T-helper 17 cell (primary cell): ENCODE data around the gene ABAT. TPM values are rescaled to one million over a fixed set of nuclear protein-coding genes. Genes with fewer than 3 reads are reported as not detected.
"Not testable (repeated sequence)": the region's sequence is repeated elsewhere in the genome, so short reads cannot be mapped to it uniquely, and the experiment has no call there.

Experiments used
- ATAC-seq: fragments of 150-1000 bp; cut with Tn5 transposase; 2 replicates; pipeline ENCODE4 v1.10.0; 2021; ENCODE audit warnings: mild to moderate bottlenecking, moderate library complexity
- DNase-seq, 3 donors: peaks; one replicate each; pipeline versions ENCODE4 v3.0.0 to v3.0.0-alpha.2; 2020 to 2021
- H3K9me3 ChIP-seq: one replicate; pipeline ENCODE4 v1.7.0; 2013; ENCODE audit warnings: low read length, mild to moderate bottlenecking; ENCODE audit not compliant: control insufficient read depth, poor library complexity, severe bottlenecking
- H3K27ac Mint-ChIP-seq: one replicate; pipeline ENCODE4 v1.8.0; 2022; ENCODE audit warnings: mild to moderate bottlenecking, moderate library complexity, mixed read lengths
- H3K27me3 Mint-ChIP-seq: one replicate; pipeline ENCODE4 v1.8.0; 2022; ENCODE audit warnings: mixed read lengths
- H3K36me3 Mint-ChIP-seq: one replicate; pipeline ENCODE4 v1.8.0; 2022; ENCODE audit warnings: low read depth, mixed read lengths
- H3K4me1 Mint-ChIP-seq: one replicate; pipeline ENCODE4 v1.8.0; 2022; ENCODE audit warnings: mild to moderate bottlenecking, mixed read lengths
- H3K4me3 Mint-ChIP-seq: one replicate; pipeline ENCODE4 v1.8.0; 2022; ENCODE audit warnings: mild to moderate bottlenecking, moderate library complexity, mixed read lengths
- total RNA-seq, 4 donors: library from RNA in 2 of 4; stranded (reverse) in 2 of 4; gene quantifications; one replicate each; pipeline ENCODE4 v1.2.3 and lab custom pipeline; 2022 to 2026

Gene ABAT
- total RNA-seq, 2 donors from 2014 or later, result 8.7 to 9.5 TPM

- H3K27ac Mint-ChIP-seq, result no peak overlapping the region
- H3K4me1 Mint-ChIP-seq, result peaks cover 3% of the 10 kb centered on the region
- ATAC-seq (no peak), DNase-seq (no peak)
- H3K4me3 Mint-ChIP-seq, result no peak overlapping the region
- no peaks in the 10 kb centered on the region for H3K9me3 ChIP-seq
- no peaks in the 10 kb centered on the region for H3K27me3 Mint-ChIP-seq
- H3K36me3 Mint-ChIP-seq, result peaks cover 5% of the 10 kb centered on the region
Observed at GRCh38 chr16:8704098-8704497, 29.7 kb downstream of the ABAT start.

- not testable (repeated sequence) for ATAC-seq, DNase-seq, H3K4me3 Mint-ChIP-seq, H3K27ac Mint-ChIP-seq, H3K36me3 Mint-ChIP-seq, H3K27me3 Mint-ChIP-seq, H3K4me1 Mint-ChIP-seq, H3K9me3 ChIP-seq
Observed at GRCh38 chr16:8705100-8705822, 30.8 kb downstream of the ABAT start.

- no peak overlapping the region for H3K4me3 Mint-ChIP-seq
- H3K36me3 Mint-ChIP-seq, result peaks cover 4% of the 10 kb centered on the region
- ATAC-seq, result no peak
- no peak for DNase-seq
- no peaks in the 10 kb centered on the region for H3K9me3 ChIP-seq
- no peaks in the 10 kb centered on the region for H3K27me3 Mint-ChIP-seq
- H3K4me1 Mint-ChIP-seq, result peaks cover 5% of the 10 kb centered on the region
- H3K27ac Mint-ChIP-seq, result no peak overlapping the region
Observed at GRCh38 chr16:8708536-8708935, 34.1 kb downstream of the ABAT start.

GRCh38 chr16:8712589-8713361, 38.4 kb downstream of the ABAT start:
- Mint-ChIP-seq H3K4me3 (no peak overlapping the region), H3K4me1 (peaks cover 3% of the 10 kb centered on the region), H3K36me3 (peaks cover 4% of the 10 kb centered on the region), H3K27ac (no peak overlapping the region), H3K27me3 (no peaks in the 10 kb centered on the region)
- ATAC-seq (no peak), DNase-seq (no peak)
- H3K9me3 ChIP-seq, result no peaks in the 10 kb centered on the region

GRCh38 chr16:8713635-8714172, 39.3 kb downstream of the ABAT start:
- DNase-seq, result no peak
- H3K27ac Mint-ChIP-seq, result no peak overlapping the region
- no peak for ATAC-seq
- no peak overlapping the region for H3K4me3 Mint-ChIP-seq
- no peaks in the 10 kb centered on the region for H3K27me3 Mint-ChIP-seq
- H3K4me1 Mint-ChIP-seq, result peaks cover 3% of the 10 kb centered on the region
- peaks cover 4% of the 10 kb centered on the region for H3K36me3 Mint-ChIP-seq
- H3K9me3 ChIP-seq, result no peaks in the 10 kb centered on the region

- ATAC-seq, result no peak
- H3K4me1 Mint-ChIP-seq, result peaks cover 3% of the 10 kb centered on the region
- H3K27ac Mint-ChIP-seq, result no peak overlapping the region
- no peaks in the 10 kb centered on the region for H3K27me3 Mint-ChIP-seq
- H3K4me3 Mint-ChIP-seq, result no peak overlapping the region
- H3K36me3 Mint-ChIP-seq, result peaks cover 4% of the 10 kb centered on the region
- no peak for DNase-seq
- no peaks in the 10 kb centered on the region for H3K9me3 ChIP-seq
Observed at GRCh38 chr16:8714174-8714573, 39.8 kb downstream of the ABAT start.

- Mint-ChIP-seq H3K27me3 (no peaks in the 10 kb centered on the region), H3K4me1 (peaks cover 3% of the 10 kb centered on the region), H3K36me3 (peaks cover 2% of the 10 kb centered on the region), H3K27ac (no peak overlapping the region), H3K4me3 (no peak overlapping the region)
- H3K9me3 ChIP-seq, result no peaks in the 10 kb centered on the region
- DNase-seq (no peak), ATAC-seq (no peak)
Observed at GRCh38 chr16:8714807-8715206, 40.4 kb downstream of the ABAT start.

- Mint-ChIP-seq H3K4me1 (peaks cover 3% of the 10 kb centered on the region), H3K27ac (no peak overlapping the region)
Observed at GRCh38 chr16:8716052-8716451, 41.6 kb downstream of the ABAT start.

GRCh38 chr16:8716592-8716991, 42.2 kb downstream of the ABAT start:
- no peaks in the 10 kb centered on the region for H3K9me3 ChIP-seq
- Mint-ChIP-seq H3K36me3 (peaks cover 2% of the 10 kb centered on the region), H3K4me1 (peaks cover 3% of the 10 kb centered on the region), H3K27me3 (no peaks in the 10 kb centered on the region), H3K4me3 (no peak overlapping the region), H3K27ac (no peak overlapping the region)
- no peak for DNase-seq
- ATAC-seq, result no peak

More at GRCh38 chr16:8716052-8716451, 41.6 kb downstream of the ABAT start:
- H3K9me3 ChIP-seq, result no peaks in the 10 kb centered on the region
- H3K4me3 Mint-ChIP-seq, result no peak overlapping the region
- ATAC-seq (no peak), DNase-seq (no peak)
- peaks cover 2% of the 10 kb centered on the region for H3K36me3 Mint-ChIP-seq
- H3K27me3 Mint-ChIP-seq, result no peaks in the 10 kb centered on the region

GRCh38 chr16:8717469-8717868, 43.1 kb downstream of the ABAT start:
- Mint-ChIP-seq H3K36me3 (peaks cover 2% of the 10 kb centered on the region), H3K27ac (no peak overlapping the region), H3K4me1 (peaks cover 3% of the 10 kb centered on the region), H3K27me3 (no peaks in the 10 kb centered on the region), H3K4me3 (no peak overlapping the region)
- H3K9me3 ChIP-seq, result no peaks in the 10 kb centered on the region
- DNase-seq, result no peak
- no peak for ATAC-seq

GRCh38 chr16:8717892-8718415, 43.5 kb downstream of the ABAT start:
- Mint-ChIP-seq H3K4me3 (no peak overlapping the region), H3K27me3 (no peaks in the 10 kb centered on the region), H3K4me1 (peaks cover 3% of the 10 kb centered on the region), H3K27ac (no peak overlapping the region), H3K36me3 (peaks cover 2% of the 10 kb centered on the region)
- no peak for ATAC-seq
- no peaks in the 10 kb centered on the region for H3K9me3 ChIP-seq
- DNase-seq, result no peak

GRCh38 chr16:8718851-8719680, 44.6 kb downstream of the ABAT start:
- DNase-seq (no peak), ATAC-seq (no peak)
- H3K4me3 Mint-ChIP-seq, result no peak overlapping the region
- no peaks in the 10 kb centered on the region for H3K4me1 Mint-ChIP-seq
- H3K27me3 Mint-ChIP-seq, result no peaks in the 10 kb centered on the region
- H3K36me3 Mint-ChIP-seq, result no peaks in the 10 kb centered on the region
- no peaks in the 10 kb centered on the region for H3K9me3 ChIP-seq
- no peak overlapping the region for H3K27ac Mint-ChIP-seq
